ENCODE results near the gene GSTM1. TPM values are rescaled to one million over a fixed set of nuclear protein-coding genes. Genes with fewer than 3 reads are reported as not detected.
"Not testable (repeated sequence)": the region's sequence is repeated elsewhere in the genome, so short reads cannot be mapped to it uniquely, and the experiment has no call there.

The GSTM1 gene
- total and polyA plus RNA-seq, 2 donors (not counting 3 experiments of a cell fraction or from before 2014, with no cell fraction given): 35.5 TPM; not detected in 1

DNA sequence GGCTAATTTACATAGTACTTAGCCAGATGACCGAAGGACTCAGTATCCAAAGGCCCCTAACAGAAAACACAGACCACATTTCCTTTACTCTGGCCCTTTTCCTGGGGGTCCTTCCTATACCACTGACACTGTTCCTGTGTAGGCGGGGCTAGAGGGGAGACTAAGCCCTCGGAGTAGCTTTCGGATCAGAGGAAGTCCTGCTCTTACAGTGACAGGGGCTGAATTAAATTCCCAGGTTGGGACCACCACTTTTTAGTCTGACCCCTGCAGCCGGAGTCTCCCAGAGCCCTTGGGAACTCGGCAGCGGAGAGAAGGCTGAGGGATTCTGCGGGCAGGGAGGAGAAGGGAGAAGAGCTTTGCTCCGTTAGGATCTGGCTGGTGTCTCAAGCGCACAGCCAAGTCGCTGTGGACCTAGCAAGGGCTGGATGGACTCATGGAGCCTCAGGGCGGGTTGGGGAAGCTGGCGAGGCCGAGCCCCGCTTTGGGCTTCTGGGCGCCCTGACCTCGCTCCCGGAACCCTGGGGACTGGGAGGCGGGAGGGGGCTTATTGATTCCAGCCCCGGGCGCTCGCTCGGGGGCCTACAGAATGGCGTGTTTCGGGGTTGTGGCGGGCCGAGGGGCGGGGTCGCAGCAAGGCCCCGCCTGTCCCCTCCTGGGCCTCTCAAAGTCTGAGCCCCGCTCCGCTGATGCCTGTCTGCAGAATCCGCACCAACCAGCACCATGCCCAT lies 24.1 kb downstream of the GSTM1 start, which contains the start of gene GSTM5:
TSS of gene GSTM5 (plus strand) at position 659 of the 728 bp plus-strand sequence. CDS start at position 721, 62 bp downstream.
- H3K4me1 ChIP-seq (ENCODE audit: control insufficient read depth, extremely low read depth, insufficient read depth, low read length); H3K79me2 ChIP-seq (ENCODE audit: control insufficient read depth, insufficient read depth, low read length); H3K9me1 ChIP-seq (replicated peaks; ENCODE audit: control insufficient read depth, extremely low read depth, insufficient read depth, low read length); H3K9ac ChIP-seq (replicated peaks; ENCODE audit: extremely low read depth, insufficient read depth, low read length); H3K4me2 ChIP-seq (ENCODE audit: insufficient read depth, low read length); CTCF ChIA-PET; BruUV-seq (replicated peaks); H3K27ac ChIP-seq (ENCODE audit: insufficient read depth, low read depth, low read length); H3K36me3 ChIP-seq (ENCODE audit: control insufficient read depth in 2 of 2, extremely low read depth in 1 of 2, insufficient read depth in 2 of 2, low read length in 2 of 2); dilution Hi-C loops (cut with MboI; ENCODE audit: extremely low pct_ligation_motif_present, low sequenced_read_pairs); H3K9me3 ChIP-seq (replicated peaks; ENCODE audit: control insufficient read depth, insufficient read depth, low read length); POLR2A ChIA-PET; H2AFZ ChIP-seq (ENCODE audit: low read depth, low read length); FAIRE-seq; H3K27me3 ChIP-seq (ENCODE audit: control insufficient read depth in 2 of 2, insufficient read depth in 2 of 2, low read length in 2 of 2); H3K4me3 ChIP-seq (replicated peaks in 1 of 3; ENCODE audit: insufficient read depth in 1 of 3, low read depth in 1 of 3, low read length in 3 of 3); H4K20me1 ChIP-seq (replicated peaks; ENCODE audit: control insufficient read depth, extremely low read depth, insufficient read depth, low read length); intact Hi-C loops (cut with micrococcal nuclease): not testable (repeated sequence)
- DNase-seq (ENCODE audit: low read depth, low spot score): peak; percentile 0

DNA sequence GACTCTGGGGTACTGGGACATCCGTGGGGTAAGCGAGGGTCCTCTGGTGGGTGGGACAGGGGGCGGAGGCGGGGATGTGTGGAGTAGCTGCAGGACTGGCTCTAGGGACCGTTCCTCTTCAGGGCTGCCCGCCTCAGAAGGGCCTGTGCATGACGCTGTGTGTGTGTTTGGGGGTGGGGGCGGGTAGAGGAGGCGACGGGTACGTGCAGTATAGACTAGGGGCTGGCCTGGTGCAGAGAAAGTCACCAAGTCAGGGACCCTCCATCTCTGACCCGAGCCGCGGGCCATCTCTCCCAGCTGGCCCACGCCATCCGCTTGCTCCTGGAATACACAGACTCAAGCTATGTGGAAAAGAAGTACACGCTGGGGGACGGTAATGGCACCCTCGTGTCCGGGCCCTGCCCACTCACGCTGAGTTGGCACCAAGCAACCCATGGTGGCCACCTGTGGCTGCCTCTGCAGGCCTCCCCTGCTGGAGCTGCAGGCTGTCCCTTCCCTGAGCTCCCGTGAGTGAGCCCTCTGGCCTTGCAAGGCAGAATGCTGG lies 24.8 kb downstream of the GSTM1 start:
- dilution Hi-C loops (cut with MboI; ENCODE audit: extremely low pct_ligation_motif_present, low sequenced_read_pairs) (no loop called here), intact Hi-C loops (cut with micrococcal nuclease) (no loop called here)
- ChIA-PET CTCF (no interaction called here), POLR2A (no interaction called here)
- H3K36me3 ChIP-seq (ENCODE audit: control insufficient read depth in 2 of 2, extremely low read depth in 1 of 2, insufficient read depth in 2 of 2, low read length in 2 of 2): no peaks in the 10 kb centered on the region
- no peaks in the 10 kb centered on the region for H3K9me1 ChIP-seq (replicated peaks; ENCODE audit: control insufficient read depth, extremely low read depth, insufficient read depth, low read length)
- no peak for FAIRE-seq
- no peaks in the 10 kb centered on the region for H3K27me3 ChIP-seq (ENCODE audit: control insufficient read depth in 2 of 2, insufficient read depth in 2 of 2, low read length in 2 of 2)
- no peak overlapping the region for H3K4me3 ChIP-seq (replicated peaks in 1 of 3; ENCODE audit: insufficient read depth in 1 of 3, low read depth in 1 of 3, low read length in 3 of 3)
- H3K79me2 ChIP-seq (ENCODE audit: control insufficient read depth, insufficient read depth, low read length): no peaks in the 10 kb centered on the region
- DNase-seq (ENCODE audit: low read depth, low spot score): no peak
- H3K27ac ChIP-seq (ENCODE audit: insufficient read depth, low read depth, low read length): no peak overlapping the region
- no peaks in the 10 kb centered on the region for H4K20me1 ChIP-seq (replicated peaks; ENCODE audit: control insufficient read depth, extremely low read depth, insufficient read depth, low read length)
- no peaks in the 10 kb centered on the region for H3K4me1 ChIP-seq (ENCODE audit: control insufficient read depth, extremely low read depth, insufficient read depth, low read length)
- H3K9me3 ChIP-seq (replicated peaks; ENCODE audit: control insufficient read depth, insufficient read depth, low read length): no peaks in the 10 kb centered on the region
- no peak overlapping the region for H3K4me2 ChIP-seq (ENCODE audit: insufficient read depth, low read length)
- TF ChIP-seq POLR2A (IDR thresholded peaks at IDR 0.05; ENCODE audit: low read depth, low read length) (no peak), MYC (IDR thresholded peaks at IDR 0.05; ENCODE audit: low read depth, low read length) (no peak), POLR2AphosphoS5 (IDR thresholded peaks at IDR 0.05; ENCODE audit: insufficient read depth, low read depth, low read length) (no peak), GATA2 (IDR thresholded peaks at IDR 0.05; ENCODE audit: insufficient read depth, insufficient read length, low read depth, low read length) (no peak), MAX (IDR thresholded peaks at IDR 0.05; ENCODE audit: insufficient read depth, insufficient read length) (no peak), JUN (IDR thresholded peaks at IDR 0.05; ENCODE audit: borderline replicate concordance, insufficient read depth, insufficient read length, low read depth) (no peak), FOS (IDR thresholded peaks at IDR 0.05; ENCODE audit: borderline replicate concordance, insufficient read depth, low read length) (no peak), EZH2 (IDR thresholded peaks at IDR 0.05; ENCODE audit: borderline replicate concordance, low read depth, low read length, severe bottlenecking) (no peak)
- TF ChIP-seq, protein P1, sequence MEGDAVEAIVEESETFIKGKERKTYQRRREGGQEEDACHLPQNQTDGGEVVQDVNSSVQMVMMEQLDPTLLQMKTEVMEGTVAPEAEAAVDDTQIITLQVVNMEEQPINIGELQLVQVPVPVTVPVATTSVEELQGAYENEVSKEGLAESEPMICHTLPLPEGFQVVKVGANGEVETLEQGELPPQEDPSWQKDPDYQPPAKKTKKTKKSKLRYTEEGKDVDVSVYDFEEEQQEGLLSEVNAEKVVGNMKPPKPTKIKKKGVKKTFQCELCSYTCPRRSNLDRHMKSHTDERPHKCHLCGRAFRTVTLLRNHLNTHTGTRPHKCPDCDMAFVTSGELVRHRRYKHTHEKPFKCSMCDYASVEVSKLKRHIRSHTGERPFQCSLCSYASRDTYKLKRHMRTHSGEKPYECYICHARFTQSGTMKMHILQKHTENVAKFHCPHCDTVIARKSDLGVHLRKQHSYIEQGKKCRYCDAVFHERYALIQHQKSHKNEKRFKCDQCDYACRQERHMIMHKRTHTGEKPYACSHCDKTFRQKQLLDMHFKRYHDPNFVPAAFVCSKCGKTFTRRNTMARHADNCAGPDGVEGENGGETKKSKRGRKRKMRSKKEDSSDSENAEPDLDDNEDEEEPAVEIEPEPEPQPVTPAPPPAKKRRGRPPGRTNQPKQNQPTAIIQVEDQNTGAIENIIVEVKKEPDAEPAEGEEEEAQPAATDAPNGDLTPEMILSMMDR (IDR thresholded peaks at IDR 0.05; ENCODE audit: extremely low read depth in 1 of 2, insufficient read depth in 1 of 2, low read depth in 1 of 2, low read length in 2 of 2): no peak
- H2AFZ ChIP-seq (ENCODE audit: low read depth, low read length): no peak overlapping the region
- H3K9ac ChIP-seq (replicated peaks; ENCODE audit: extremely low read depth, insufficient read depth, low read length): no peak overlapping the region
- no TSS peak for BruUV-seq (replicated peaks)

Data from endothelial cell of umbilical vein (primary cell).